Brain microvascular endothelial cell (primary cell): ENCODE measurements around the gene THAP6.
"Not testable (repeated sequence)": the region's sequence is repeated elsewhere in the genome, so short reads cannot be mapped to it uniquely, and the experiment has no call there.

ENCODE experiments used
- DNase-seq: peaks from one replicate; pipeline ENCODE4 v3.0.0-alpha.2; 2020
- H3K27ac ChIP-seq: fragments of 250-450 bp; sonication (Bioruptor Pico); 2 replicates; pipeline ENCODE4 v1.5.1; 2020; ENCODE audit warnings: mild to moderate bottlenecking, moderate library complexity
- H3K27me3 ChIP-seq: fragments of 250-450 bp; sonication (Bioruptor Pico); replicated peaks from 2 replicates; pipeline ENCODE4 v1.5.1; 2020; ENCODE audit warnings: mild to moderate bottlenecking
- H3K36me3 ChIP-seq: fragments of 250-450 bp; sonication (Bioruptor Pico); replicated peaks from 2 replicates; pipeline ENCODE4 v1.5.1; 2020; ENCODE audit warnings: mild to moderate bottlenecking
- H3K4me3 ChIP-seq: 2 replicates; pipeline ENCODE4 v1.5.1; 2011; ENCODE audit warnings: low read depth, mild to moderate bottlenecking, control low read depth, low read length, moderate library complexity
- in situ Hi-C: cut with HindIII; loops from 2 replicates; pipeline ENCODE4 v1.10.0; 2017; ENCODE audit warnings: low sequenced_read_pairs, low pct_ligation_motif_present
- TF ChIP-seq, protein P1 (sequence below): IDR thresholded peaks from 2 replicates; pipeline ENCODE4 v1.5.1; 2011; ENCODE audit warnings: low read depth, mild to moderate bottlenecking, moderate library complexity, low read length, control low read depth, inconsistent platforms; ENCODE audit errors: missing control alignments

The THAP6 gene

DNA sequence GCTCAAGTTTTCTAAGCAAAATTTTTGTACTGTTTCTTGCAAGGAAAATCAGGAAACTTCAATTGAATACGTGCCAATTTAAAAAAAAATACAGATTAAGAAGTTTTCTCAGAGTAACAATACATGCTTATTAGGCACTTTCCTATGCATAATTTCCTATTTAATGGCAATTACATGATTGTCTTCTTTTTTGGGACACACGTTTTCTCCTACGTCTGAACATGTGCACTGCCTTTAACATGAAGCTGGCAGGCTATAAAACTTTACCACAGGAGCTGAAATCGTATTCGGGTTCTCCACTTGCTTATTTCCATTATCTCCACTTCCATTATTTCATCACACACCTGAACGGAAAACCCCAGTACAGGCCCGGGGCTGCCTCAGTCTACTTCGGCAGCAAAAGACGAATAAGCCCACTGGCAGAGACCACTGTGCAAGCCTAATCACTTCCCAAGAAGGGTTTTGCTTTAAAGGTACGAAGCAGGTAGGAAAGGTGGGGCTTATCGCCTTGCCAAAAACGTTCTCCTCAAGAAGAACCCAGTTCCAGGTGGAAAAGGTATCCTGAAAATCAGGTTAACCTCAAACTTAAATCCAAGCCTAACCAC is 645 bp upstream of the THAP6 start:
- Histone ChIP-seq H3K36me3 (no peaks in the 10 kb centered on the region), H3K27ac (peak overlapping the region; percentile 83), H3K4me3 (peak overlapping the region; percentile 83), H3K27me3 (no peaks in the 10 kb centered on the region)
- TF ChIP-seq, protein P1, sequence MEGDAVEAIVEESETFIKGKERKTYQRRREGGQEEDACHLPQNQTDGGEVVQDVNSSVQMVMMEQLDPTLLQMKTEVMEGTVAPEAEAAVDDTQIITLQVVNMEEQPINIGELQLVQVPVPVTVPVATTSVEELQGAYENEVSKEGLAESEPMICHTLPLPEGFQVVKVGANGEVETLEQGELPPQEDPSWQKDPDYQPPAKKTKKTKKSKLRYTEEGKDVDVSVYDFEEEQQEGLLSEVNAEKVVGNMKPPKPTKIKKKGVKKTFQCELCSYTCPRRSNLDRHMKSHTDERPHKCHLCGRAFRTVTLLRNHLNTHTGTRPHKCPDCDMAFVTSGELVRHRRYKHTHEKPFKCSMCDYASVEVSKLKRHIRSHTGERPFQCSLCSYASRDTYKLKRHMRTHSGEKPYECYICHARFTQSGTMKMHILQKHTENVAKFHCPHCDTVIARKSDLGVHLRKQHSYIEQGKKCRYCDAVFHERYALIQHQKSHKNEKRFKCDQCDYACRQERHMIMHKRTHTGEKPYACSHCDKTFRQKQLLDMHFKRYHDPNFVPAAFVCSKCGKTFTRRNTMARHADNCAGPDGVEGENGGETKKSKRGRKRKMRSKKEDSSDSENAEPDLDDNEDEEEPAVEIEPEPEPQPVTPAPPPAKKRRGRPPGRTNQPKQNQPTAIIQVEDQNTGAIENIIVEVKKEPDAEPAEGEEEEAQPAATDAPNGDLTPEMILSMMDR, result no peak
- in situ Hi-C loops, result no loop called here
- no peak for DNase-seq

DNA sequence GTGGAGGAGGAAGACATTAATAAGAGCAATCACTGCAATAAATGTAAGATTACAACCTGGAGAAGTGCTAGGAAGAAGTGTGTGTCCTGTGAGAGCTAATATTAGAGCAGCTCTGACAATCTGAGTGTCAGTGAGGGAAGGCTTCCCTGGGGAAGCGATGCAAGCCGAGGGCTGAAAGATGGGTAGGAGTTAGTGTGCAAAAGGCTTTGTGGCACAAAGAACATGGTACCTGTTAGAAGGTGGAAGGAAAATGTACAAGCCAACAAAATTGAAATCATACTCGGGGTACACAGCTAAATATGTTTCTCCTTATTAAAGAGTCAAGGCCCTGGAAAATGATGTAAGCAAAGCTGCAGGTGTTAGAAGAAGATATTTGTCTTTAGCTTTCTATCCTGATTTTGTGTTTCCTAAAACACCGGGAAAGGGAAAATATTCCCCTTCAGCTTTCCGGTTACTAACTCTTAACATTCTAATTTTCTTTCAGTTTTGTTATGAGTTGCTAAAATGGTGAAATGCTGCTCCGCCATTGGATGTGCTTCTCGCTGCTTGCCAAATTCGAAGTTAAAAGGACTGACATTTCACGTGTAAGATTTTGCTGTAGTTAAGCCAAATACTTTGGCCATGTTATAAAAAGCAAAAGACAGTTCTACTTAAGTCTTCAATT is 808 bp downstream of the THAP6 start:
- no peaks in the 10 kb centered on the region for H3K36me3 ChIP-seq
- in situ Hi-C loops, result no loop called here
- H3K27ac ChIP-seq, result peak overlapping the region; percentile 83
- no peak for DNase-seq
- peak overlapping the region; percentile 83 for H3K4me3 ChIP-seq
- TF ChIP-seq, protein P1, result no peak
- H3K27me3 ChIP-seq, result no peaks in the 10 kb centered on the region

DNA sequence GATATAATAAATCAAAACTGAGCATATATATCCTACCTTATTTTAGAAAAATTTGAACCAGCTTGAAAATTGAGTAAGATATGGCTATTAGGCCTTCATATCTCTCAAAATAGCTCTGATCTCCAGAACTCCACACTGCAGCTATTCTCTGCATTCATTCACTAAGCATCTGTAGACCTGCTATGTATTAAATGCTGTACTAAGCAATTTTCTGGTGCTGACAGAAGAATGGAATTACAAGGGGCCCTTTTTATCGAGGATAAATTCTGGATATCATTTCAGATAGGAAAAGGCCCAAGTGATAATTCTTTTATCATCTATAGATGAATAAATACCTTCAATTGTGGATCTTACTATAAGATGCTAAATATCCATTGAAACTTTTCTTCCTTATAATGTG is 1.9 kb downstream of the THAP6 start:
- TF ChIP-seq, protein P1, result no peak
- in situ Hi-C loops, result no loop called here
- no peak for DNase-seq
- Histone ChIP-seq H3K27me3 (no peaks in the 10 kb centered on the region), H3K4me3 (no peak overlapping the region), H3K27ac (no peak overlapping the region), H3K36me3 (no peaks in the 10 kb centered on the region)

DNA sequence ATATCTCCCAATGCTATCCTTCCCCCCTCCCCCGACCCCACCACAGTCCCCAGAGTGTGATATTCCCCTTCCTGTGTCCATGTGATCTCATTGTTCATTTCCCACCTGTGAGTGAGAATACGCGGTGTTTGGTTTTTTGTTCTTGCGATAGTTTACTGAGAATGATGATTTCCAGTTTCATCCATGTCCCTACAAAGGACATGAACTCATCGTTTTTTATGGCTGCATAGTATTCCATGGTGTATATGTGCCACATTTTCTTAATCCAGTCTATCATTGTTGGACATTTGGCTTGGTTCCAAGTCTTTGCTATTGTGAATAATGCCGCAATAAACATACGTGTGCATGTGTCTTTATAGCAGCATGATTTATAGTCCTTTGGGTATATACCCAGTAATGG is 5.2 kb downstream of the THAP6 start:
- H3K27ac ChIP-seq, H3K36me3 ChIP-seq, H3K27me3 ChIP-seq, in situ Hi-C loops, DNase-seq, H3K4me3 ChIP-seq: not testable (repeated sequence)

DNA sequence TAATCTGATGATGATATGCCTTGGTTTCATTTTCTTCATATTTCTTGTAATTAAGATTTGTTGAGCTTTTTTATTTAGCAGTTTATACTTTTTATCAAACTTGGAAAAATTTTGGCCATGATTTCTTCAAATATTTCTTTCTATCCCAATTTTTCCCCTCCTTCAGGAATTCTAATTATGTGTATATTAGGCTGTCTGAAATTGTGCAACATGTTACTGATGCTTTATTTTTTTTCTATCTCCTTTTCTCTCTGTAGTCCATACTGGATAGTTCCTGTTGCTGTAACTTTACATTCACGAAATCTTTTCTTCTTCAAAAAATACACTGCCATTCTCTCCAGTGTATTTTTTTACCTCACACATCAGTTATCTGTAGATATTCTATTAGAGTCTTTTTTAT is 10.8 kb downstream of the THAP6 start:
- Histone ChIP-seq H3K4me3 (no peak overlapping the region), H3K27me3 (no peaks in the 10 kb centered on the region), H3K36me3 (peaks cover 11% of the 10 kb centered on the region), H3K27ac (no peak overlapping the region)
- TF ChIP-seq, protein P1, result no peak
- in situ Hi-C loops, result no loop called here
- no peak for DNase-seq

DNA sequence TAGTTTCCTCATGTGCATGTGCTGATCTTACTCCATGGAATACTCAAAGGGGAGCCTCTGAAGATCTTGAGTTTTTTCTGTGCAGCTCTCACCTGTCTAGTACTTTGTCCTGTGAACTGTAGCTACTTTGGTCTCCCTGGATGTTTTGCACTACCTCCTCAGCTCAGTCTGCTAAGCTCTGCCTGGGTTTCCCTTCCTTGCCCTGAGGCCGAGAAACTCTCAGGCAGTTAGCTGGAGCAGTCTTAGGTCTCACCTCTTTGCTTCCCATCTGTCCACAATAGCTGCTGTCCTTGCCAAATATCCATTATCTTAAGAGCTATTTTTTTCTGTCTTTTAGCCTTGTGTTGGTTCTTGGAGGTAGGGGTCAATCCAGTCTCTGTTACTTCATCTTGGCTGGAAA is 11.6 kb downstream of the THAP6 start:
- TF ChIP-seq, protein P1, result no peak
- no peaks in the 10 kb centered on the region for H3K27me3 ChIP-seq
- no peak overlapping the region for H3K4me3 ChIP-seq
- no peak overlapping the region for H3K27ac ChIP-seq
- in situ Hi-C loops, result no loop called here
- peaks cover 14% of the 10 kb centered on the region for H3K36me3 ChIP-seq
- DNase-seq, result no peak
